ENCODE data around the gene UTS2.

GRCh38 chr1:7831458-7831857, 21.4 kb downstream of the UTS2 start:
- TF ChIP-seq CTCF (IDR thresholded peaks at IDR 0.05) = no peak
- no peak for TF ChIP-seq POLR2A (IDR thresholded peaks at IDR 0.05)
